GM12892 (cell line): ENCODE results near the gene DNM3.

Source experiments
- POLR2A ChIP-seq: IDR thresholded peaks from 2 replicates; pipeline ENCODE4 v1.6.1; 2011; ENCODE audit warnings: low read depth, low read length, control low read depth
- POLR2AphosphoS5 ChIP-seq: IDR thresholded peaks from 2 replicates; pipeline ENCODE4 v1.6.1; 2011; ENCODE audit warnings: low read depth, low read length, control low read depth
- TAF1 ChIP-seq: IDR thresholded peaks from 2 replicates; pipeline ENCODE4 v1.6.1; 2011; ENCODE audit warnings: low read depth, mild to moderate bottlenecking, control low read depth, low read length, borderline replicate concordance

- no peak for TF ChIP-seq POLR2A
- no peak for TF ChIP-seq TAF1
- no peak for TF ChIP-seq POLR2AphosphoS5
These were observed 337.6 kb downstream of the DNM3 start for GRCh38 chr1:172178886-172179285.
